Parathyroid adenoma (tissue), 2 donors: Measurements from ENCODE around the gene FAM200A.
A peak's percentile ranks its signal among the peaks of the same experiment; 100 is the strongest.

Experiments
- H2AFZ ChIP-seq: fragments of 300-600 bp; sonication (generic); one replicate; pipeline ENCODE4 v1.7.0; 2017; ENCODE audit warnings: antibody characterized with exemption, mild to moderate bottlenecking
- H3K27ac ChIP-seq: fragments of 300-600 bp; sonication (generic); one replicate; pipeline ENCODE4 v1.7.0; 2017
- H3K27me3 ChIP-seq: fragments of 300-600 bp; sonication (generic); one replicate; pipeline ENCODE4 v1.7.0; 2017; ENCODE audit warnings: low read length; ENCODE audit not compliant: control insufficient read depth, insufficient read depth
- H3K36me3 ChIP-seq: fragments of 300-600 bp; sonication (generic); one replicate; pipeline ENCODE4 v1.7.0; 2017; ENCODE audit warnings: low read length; ENCODE audit not compliant: control insufficient read depth, insufficient read depth
- H3K4me1 ChIP-seq: fragments of 300-600 bp; sonication (generic); one replicate; pipeline ENCODE4 v1.7.0; 2017; ENCODE audit warnings: control low read depth
- H3K4me2 ChIP-seq: fragments of 300-600 bp; sonication (generic); one replicate; pipeline ENCODE4 v1.7.0; 2017; ENCODE audit warnings: low read length
- H3K4me3 ChIP-seq: fragments of 300-600 bp; sonication (generic); one replicate; pipeline ENCODE4 v1.7.0; 2017; ENCODE audit warnings: low read depth, low read length
- H3K79me2 ChIP-seq: fragments of 300-600 bp; sonication (generic); one replicate; pipeline ENCODE4 v1.7.0; 2017; ENCODE audit warnings: control low read depth
- H3K9ac ChIP-seq: fragments of 300-600 bp; sonication (generic); one replicate; pipeline ENCODE4 v1.7.0; 2017; ENCODE audit warnings: mild to moderate bottlenecking
- H3K9me3 ChIP-seq: fragments of 300-600 bp; sonication (generic); one replicate; pipeline ENCODE4 v1.7.0; 2017; ENCODE audit warnings: low read length; ENCODE audit not compliant: control insufficient read depth
- TF ChIP-seq, protein P1 (sequence below): fragments of 300-600 bp; sonication (generic); IDR thresholded peaks from one replicate; pipeline ENCODE4 v1.7.0; 2017; ENCODE audit warnings: antibody characterized with exemption, mild to moderate bottlenecking
- donor health status: primary hyperparathyroidism.

The FAM200A gene

GRCh38 chr7:99499371-99499720 lies 52.6 kb downstream of the FAM200A start:
- Histone ChIP-seq H3K9ac (peak overlapping the region; percentile 44), H3K9me3 (no peaks in the 10 kb centered on the region), H3K4me1 (peaks cover 11% of the 10 kb centered on the region), H2AFZ (peak overlapping the region; percentile 69), H3K4me3 (peak overlapping the region; percentile 99), H3K79me2 (peaks cover 44% of the 10 kb centered on the region), H3K27ac (peak overlapping the region; percentile 80), H3K27me3 (no peaks in the 10 kb centered on the region), H3K36me3 (no peaks in the 10 kb centered on the region), H3K4me2 (peak overlapping the region; percentile 95)
- TF ChIP-seq, protein P1, sequence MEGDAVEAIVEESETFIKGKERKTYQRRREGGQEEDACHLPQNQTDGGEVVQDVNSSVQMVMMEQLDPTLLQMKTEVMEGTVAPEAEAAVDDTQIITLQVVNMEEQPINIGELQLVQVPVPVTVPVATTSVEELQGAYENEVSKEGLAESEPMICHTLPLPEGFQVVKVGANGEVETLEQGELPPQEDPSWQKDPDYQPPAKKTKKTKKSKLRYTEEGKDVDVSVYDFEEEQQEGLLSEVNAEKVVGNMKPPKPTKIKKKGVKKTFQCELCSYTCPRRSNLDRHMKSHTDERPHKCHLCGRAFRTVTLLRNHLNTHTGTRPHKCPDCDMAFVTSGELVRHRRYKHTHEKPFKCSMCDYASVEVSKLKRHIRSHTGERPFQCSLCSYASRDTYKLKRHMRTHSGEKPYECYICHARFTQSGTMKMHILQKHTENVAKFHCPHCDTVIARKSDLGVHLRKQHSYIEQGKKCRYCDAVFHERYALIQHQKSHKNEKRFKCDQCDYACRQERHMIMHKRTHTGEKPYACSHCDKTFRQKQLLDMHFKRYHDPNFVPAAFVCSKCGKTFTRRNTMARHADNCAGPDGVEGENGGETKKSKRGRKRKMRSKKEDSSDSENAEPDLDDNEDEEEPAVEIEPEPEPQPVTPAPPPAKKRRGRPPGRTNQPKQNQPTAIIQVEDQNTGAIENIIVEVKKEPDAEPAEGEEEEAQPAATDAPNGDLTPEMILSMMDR, result no peak

DNA sequence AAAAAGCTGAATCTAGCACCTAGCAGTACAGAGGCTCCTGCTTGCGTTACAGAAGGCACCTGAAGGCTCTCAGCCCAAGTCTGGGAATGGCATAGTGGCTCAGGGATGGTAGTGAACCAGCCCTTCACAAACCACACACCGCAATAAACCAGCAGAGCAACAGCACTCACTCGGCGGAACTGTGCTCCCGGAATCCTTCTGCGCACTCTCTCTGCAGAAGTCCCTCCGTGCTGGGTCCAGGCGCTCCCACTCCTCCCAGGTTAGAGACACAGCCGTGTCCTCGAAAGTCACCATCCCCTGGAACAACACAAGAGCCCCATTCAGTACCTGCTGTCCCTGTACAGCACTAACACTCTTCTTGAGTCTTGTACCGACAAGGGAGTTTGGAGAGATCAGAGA lies 53.4 kb downstream of the FAM200A start:
- peak overlapping the region; percentile 99 for H3K4me3 ChIP-seq
- TF ChIP-seq, protein P1, result no peak
- peaks cover 50% of the 10 kb centered on the region for H3K79me2 ChIP-seq
- no peaks in the 10 kb centered on the region for H3K36me3 ChIP-seq
- H3K27ac ChIP-seq, result no peak overlapping the region
- no peaks in the 10 kb centered on the region for H3K9me3 ChIP-seq
- H3K4me2 ChIP-seq, result peak overlapping the region; percentile 95
- no peaks in the 10 kb centered on the region for H3K27me3 ChIP-seq
- no peak overlapping the region for H3K9ac ChIP-seq
- H3K4me1 ChIP-seq, result peaks cover 11% of the 10 kb centered on the region
- no peak overlapping the region for H2AFZ ChIP-seq

GRCh38 chr7:99497766-99498545 lies 54.0 kb downstream of the FAM200A start:
- TF ChIP-seq, protein P1, result no peak
- no peaks in the 10 kb centered on the region for H3K9me3 ChIP-seq
- H3K79me2 ChIP-seq, result peaks cover 51% of the 10 kb centered on the region
- H3K27ac ChIP-seq, result no peak overlapping the region
- peaks cover 11% of the 10 kb centered on the region for H3K4me1 ChIP-seq
- H2AFZ ChIP-seq, result no peak overlapping the region
- H3K4me2 ChIP-seq, result peak overlapping the region; percentile 95
- no peaks in the 10 kb centered on the region for H3K36me3 ChIP-seq
- H3K27me3 ChIP-seq, result no peaks in the 10 kb centered on the region
- H3K9ac ChIP-seq, result no peak overlapping the region
- H3K4me3 ChIP-seq, result peak overlapping the region; percentile 99
